ENCODE results near the gene CADM1. TPM values are rescaled to one million over a fixed set of nuclear protein-coding genes. Genes with fewer than 3 reads are reported as not detected.

CADM1 gene
- total and polyA plus RNA-seq, 4 donors, result 13.0 to 40.6 (median 28.9) TPM

GRCh38 chr11:115282923-115283322 lies 221.3 kb downstream of the CADM1 start:
- TF ChIP-seq SP1 (IDR thresholded peaks at IDR 0.05) (no peak), FOXA2 (IDR thresholded peaks at IDR 0.05) (no peak), MAX (IDR thresholded peaks at IDR 0.05) (no peak), REST (IDR thresholded peaks at IDR 0.05) (no peak), RXRA (IDR thresholded peaks at IDR 0.05) (no peak), ZBTB33 (IDR thresholded peaks at IDR 0.05) (no peak), HNF4A (conservative IDR thresholded peaks at IDR 0.05) (no peak), JUND (IDR thresholded peaks at IDR 0.05) (no peak), NR2F2 (IDR thresholded peaks at IDR 0.05) (no peak), EGR1 (IDR thresholded peaks at IDR 0.05; ENCODE audit: low read depth in 2 of 2) (no peak), CTCF (IDR thresholded peaks at IDR 0.05; ENCODE audit: low read depth, low read length, missing input control) (no peak), GABPA (IDR thresholded peaks at IDR 0.05 in 1 of 2, conservative IDR thresholded peaks at IDR 0.05 in 1 of 2) (no peak), TAF1 (conservative IDR thresholded peaks at IDR 0.05) (no peak), HNF4G (IDR thresholded peaks at IDR 0.05) (no peak), FOXA1 (IDR thresholded peaks at IDR 0.05) (no peak), ATF3 (IDR thresholded peaks at IDR 0.05) (no peak), YY1 (IDR thresholded peaks at IDR 0.05) (no peak), RAD21 (IDR thresholded peaks at IDR 0.05) (no peak)
- H3K9me3 ChIP-seq (ENCODE audit: control insufficient read depth in 4 of 4, low read length in 3 of 4), result no peaks in the 10 kb centered on the region
- no peaks in the 10 kb centered on the region for H3K27me3 ChIP-seq (ENCODE audit: control insufficient read depth in 4 of 4, insufficient read depth in 4 of 4, low read length in 3 of 4)
- peaks cover 0 to 14% (median 4%) of the 10 kb centered on the region in 4 donors for H3K4me1 ChIP-seq (ENCODE audit: control insufficient read depth in 4 of 4, insufficient read depth in 4 of 4, low read length in 3 of 4)
- no peak for DNase-seq (ENCODE audit: low spot score)
- 93% methylated on average over 4 of the region's 4 CpGs for WGBS
- no peak overlapping the region for H3K9ac ChIP-seq (ENCODE audit: low read depth in 1 of 2, low read length in 2 of 2)
- H3K36me3 ChIP-seq (ENCODE audit: control insufficient read depth in 4 of 4, insufficient read depth in 3 of 4, low read depth in 1 of 4, low read length in 3 of 4), result no peaks in the 10 kb centered on the region
- no peak overlapping the region for H3K27ac ChIP-seq (ENCODE audit: low read depth in 1 of 2, low read length in 2 of 2)
- H3K4me3 ChIP-seq (ENCODE audit: low read depth in 1 of 3, low read length in 3 of 3), result no peak overlapping the region

Data from liver (tissue), 9 donors.